NCI-H2171 treated with DMSO at 0.1 percent for 48 hours (cell line): ENCODE data around the gene TEX101.
"Not testable (repeated sequence)": the region's sequence is repeated elsewhere in the genome, so short reads cannot be mapped to it uniquely, and the experiment has no call there.

Source experiments
- DNase-seq: peaks from one replicate; lab custom pipeline; 2025; lab: John Stamatoyannopoulos, UW

The TEX101 gene

GRCh38 chr19:43414554-43414953, at the start of gene TEX101:
TSS of gene TEX101 (plus strand) at chr19:43414890. CDS start at chr19:43415920, 1,030 bp downstream.
- no peak for DNase-seq

DNA sequence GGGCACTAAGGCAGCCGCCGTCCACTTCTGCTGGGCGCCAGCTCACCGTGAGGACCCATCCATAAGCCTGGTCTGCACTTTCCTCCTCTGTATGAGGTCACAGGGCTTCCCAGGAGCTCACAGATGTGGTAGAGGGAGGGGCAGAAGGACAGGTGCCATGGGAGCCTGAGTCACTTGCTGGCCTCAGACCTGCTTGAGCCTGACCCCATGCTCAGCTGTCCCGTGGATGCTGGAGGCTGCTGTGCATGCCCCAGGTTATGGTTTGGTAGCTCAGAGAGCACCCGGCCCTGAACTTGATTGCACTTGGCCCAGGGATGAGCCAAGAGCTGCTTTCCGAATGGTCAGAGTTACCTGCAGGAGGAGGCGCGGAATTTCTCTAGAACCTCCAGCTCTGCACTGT, 49.0 kb upstream of the TEX101 start:
- not testable (repeated sequence) for DNase-seq

GRCh38 chr19:43367822-43368221, 46.9 kb upstream of the TEX101 start:
- DNase-seq = no peak

DNA sequence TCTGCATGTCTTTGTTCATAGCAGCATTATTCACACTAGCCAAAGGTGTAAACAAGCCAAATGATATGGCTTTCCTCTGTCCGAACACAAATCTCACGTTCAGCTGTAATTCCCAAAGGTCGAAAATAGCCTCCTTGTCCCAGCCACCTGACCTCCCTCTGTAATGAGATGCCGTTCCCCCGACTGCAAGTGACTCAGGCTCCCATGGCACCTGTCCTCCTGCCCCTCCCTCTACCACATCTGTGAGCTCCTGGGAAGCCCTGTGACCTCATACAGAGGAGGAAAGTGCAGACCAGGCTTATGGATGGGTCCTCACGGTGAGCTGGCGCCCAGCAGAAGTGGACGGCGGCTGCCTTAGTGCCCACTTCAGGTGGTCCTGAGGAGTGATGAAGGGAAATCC, 45.8 kb upstream of the TEX101 start:
- DNase-seq = not testable (repeated sequence)

DNA sequence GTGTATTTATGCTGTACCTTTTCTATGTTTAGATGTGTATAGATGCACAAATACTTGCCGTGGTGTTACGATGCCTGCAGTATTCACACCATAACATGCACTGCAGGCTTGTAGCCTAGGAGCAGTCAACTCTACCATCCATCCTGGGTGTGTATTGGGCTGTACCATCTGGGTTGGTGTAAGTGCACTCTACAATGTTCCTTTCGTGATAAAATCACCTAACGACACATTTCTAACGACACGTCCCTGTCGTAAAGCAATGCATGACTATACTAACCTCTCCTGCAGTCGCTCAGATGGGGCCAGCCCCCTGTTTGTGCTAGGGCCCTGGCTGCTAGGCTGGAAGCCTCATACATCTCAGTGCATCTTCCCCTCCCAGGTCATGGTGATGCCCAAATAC, 42.8 kb upstream of the TEX101 start:
- DNase-seq = no peak

- DNase-seq = no peak
These were observed 42.2 kb upstream of the TEX101 start for GRCh38 chr19:43372462-43372861.

DNA sequence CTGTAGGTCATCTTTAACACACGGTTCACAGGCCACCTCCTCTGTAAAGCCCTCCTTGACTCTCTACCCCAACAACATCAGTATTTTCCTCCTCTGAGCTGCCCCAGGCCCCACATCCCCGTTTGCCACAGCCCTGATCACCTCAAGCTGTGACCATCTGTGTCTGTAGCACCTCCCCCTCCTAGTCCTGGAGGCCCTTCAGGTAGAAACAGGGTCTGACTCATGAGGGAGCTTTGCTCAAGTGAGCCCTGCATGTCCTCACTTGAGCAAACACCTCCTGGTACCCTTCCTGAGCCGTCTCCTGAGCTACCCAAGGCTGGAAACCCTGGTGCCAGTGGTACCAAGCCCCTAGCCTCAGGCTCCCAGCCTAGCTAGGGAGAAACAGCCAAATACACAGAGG, 37.1 kb upstream of the TEX101 start:
- DNase-seq = not testable (repeated sequence)

GRCh38 chr19:43380008-43380407, 34.7 kb upstream of the TEX101 start:
- no peak for DNase-seq

- DNase-seq = no peak
These were observed 33.8 kb upstream of the TEX101 start for GRCh38 chr19:43380771-43381386.

GRCh38 chr19:43382586-43383216, 32.0 kb upstream of the TEX101 start:
- DNase-seq = not testable (repeated sequence)

- not testable (repeated sequence) for DNase-seq
These were observed 31.4 kb upstream of the TEX101 start for GRCh38 chr19:43383254-43383653.

- not testable (repeated sequence) for DNase-seq
These were observed 30.9 kb upstream of the TEX101 start for GRCh38 chr19:43383759-43384158.

- peak; percentile 45 for DNase-seq
These were observed 23.7 kb upstream of the TEX101 start for GRCh38 chr19:43390903-43391551.

DNA sequence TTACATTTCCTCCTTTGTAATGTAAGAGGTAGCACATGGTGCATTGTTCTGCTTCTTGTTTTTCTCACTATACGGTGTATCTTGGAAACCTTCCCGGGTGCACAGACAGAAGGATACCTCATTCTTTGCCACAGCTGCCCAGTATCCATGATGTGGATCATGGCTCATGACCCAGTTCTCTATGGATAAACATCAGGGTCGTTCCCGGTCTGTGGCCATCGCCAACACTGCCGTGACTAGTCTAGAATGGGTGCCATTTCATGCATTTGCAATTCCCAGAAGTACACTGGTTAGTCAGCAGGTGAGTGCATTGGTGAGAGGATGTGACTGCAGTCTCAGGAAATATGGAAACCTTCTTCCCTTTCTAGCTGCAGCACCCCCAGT, 23.1 kb upstream of the TEX101 start:
- not testable (repeated sequence) for DNase-seq

GRCh38 chr19:43393501-43393900, 21.2 kb upstream of the TEX101 start:
- DNase-seq = not testable (repeated sequence)

DNA sequence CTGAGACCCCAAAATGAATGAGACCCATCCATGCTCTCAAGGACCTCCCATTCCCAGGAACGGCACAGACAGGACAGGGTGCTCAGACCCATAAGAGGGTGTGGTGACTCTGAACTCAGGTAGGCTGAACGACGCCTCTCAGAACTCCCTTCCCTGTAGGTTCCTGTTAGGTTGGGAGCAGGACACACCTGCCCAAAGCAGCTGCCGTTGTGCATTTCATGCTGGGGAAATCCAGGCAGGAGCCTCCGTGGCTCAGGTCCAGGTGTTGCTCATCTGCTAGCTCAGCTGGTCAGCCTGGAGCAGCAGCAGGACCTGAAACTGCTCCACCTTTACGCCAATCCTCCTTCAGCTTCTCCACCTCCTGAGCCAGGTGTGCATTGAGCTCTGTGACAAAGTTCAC, 19.1 kb upstream of the TEX101 start:
- DNase-seq = no peak

- DNase-seq = no peak
These were observed 8.4 kb upstream of the TEX101 start for GRCh38 chr19:43406297-43406696.

GRCh38 chr19:43407416-43408005, 7.2 kb upstream of the TEX101 start:
- DNase-seq = no peak

DNA sequence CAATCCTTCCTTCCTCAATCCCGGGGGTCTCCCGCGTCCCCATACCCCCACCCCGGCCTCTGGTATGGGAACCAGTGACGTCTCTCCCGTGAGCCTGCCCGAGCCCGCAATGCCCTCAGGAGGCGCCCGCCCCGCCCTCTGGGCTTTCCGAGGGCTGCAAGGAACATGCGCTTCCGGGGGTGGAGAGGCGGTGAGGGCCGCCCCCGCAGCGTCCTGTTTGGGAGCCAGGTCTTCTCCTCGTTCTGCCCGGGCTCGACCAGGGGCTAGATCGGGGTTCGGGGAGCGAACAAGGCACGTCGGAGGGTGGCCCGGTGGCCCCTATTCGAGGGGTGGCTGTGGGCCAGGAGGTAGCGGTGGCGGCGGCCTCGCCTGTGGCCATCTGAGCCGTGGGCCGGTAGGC, 6.6 kb upstream of the TEX101 start:
- DNase-seq = no peak

GRCh38 chr19:43409415-43409814, 5.3 kb upstream of the TEX101 start:
- no peak for DNase-seq

GRCh38 chr19:43412441-43412840, 2.2 kb upstream of the TEX101 start:
- DNase-seq = no peak

DNA sequence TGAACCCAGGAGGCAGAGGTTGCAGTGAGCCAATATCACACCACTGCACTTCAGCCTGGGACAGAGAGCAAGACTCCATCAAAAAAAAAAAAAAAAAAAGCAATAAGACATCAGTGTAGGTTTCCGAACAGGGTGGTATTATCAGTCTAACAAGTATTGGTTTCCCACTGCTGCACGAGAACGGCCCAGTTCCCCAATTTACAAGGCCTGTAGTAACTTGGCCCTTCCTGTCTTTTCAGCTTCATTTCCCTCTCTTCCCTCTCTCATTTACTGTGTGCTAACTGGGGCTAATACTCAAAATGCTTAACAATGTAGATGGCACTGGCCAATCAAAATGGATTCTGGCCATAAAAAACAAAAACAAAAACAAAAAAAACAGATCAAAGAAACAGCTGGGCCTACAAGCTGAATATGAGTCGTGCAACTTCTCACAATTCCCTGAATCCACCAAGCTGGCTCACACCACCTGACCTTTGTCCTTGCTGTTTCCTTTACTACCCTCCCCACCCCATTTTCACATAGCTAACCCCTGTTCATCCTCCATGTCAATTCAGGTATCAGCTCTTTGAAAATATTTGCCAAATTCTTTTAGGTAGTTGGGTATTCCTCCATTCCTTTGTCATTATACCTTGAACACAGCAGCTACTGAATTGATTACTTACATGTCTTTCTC, 2.4 kb downstream of the TEX101 start:
- DNase-seq = no peak
